ENCODE measurements around the gene SLC36A3. TPM values are rescaled to one million over a fixed set of nuclear protein-coding genes. Genes with fewer than 3 reads are reported as not detected.

SLC36A3 gene
- total RNA-seq, 1 experiment from 2014 or later, result not detected

GRCh38 chr5:151295791-151296477 is 7.6 kb downstream of the SLC36A3 start:
- no peak for ATAC-seq
- H3K9me3 Mint-ChIP-seq, result peaks cover 6% of the 10 kb centered on the region; the same call in 1 of the 2 replicates
- no peaks in the 10 kb centered on the region for H3K27me3 Mint-ChIP-seq (ENCODE audit: low read depth)
- H3K36me3 Mint-ChIP-seq, result no peaks in the 10 kb centered on the region
- TF ChIP-seq ZNF532 (CRISPR knock-in tag; IDR thresholded peaks at IDR 0.05; ENCODE audit: borderline replicate concordance) (no peak), ZNF219 (CRISPR knock-in tag; IDR thresholded peaks at IDR 0.05; ENCODE audit: borderline replicate concordance) (no peak), FOXJ3 (CRISPR knock-in tag; IDR thresholded peaks at IDR 0.05; ENCODE audit: borderline replicate concordance) (no peak), HMGXB4 (CRISPR knock-in tag; IDR thresholded peaks at IDR 0.05) (no peak), USF2 (CRISPR knock-in tag; IDR thresholded peaks at IDR 0.05) (no peak), FOXK1 (CRISPR knock-in tag; IDR thresholded peaks at IDR 0.05) (no peak), SMAD3 (CRISPR knock-in tag; IDR thresholded peaks at IDR 0.05; ENCODE audit: borderline replicate concordance) (no peak), ESRRA (CRISPR knock-in tag; IDR thresholded peaks at IDR 0.05; ENCODE audit: borderline replicate concordance) (no peak), ZNF317 (CRISPR knock-in tag; IDR thresholded peaks at IDR 0.05; ENCODE audit: borderline replicate concordance, low read depth) (no peak), GTF2I (CRISPR knock-in tag; conservative IDR thresholded peaks at IDR 0.05) (no peak), ZNF423 (CRISPR knock-in tag; IDR thresholded peaks at IDR 0.05) (no peak), NFATC4 (CRISPR knock-in tag; IDR thresholded peaks at IDR 0.05) (no peak)
- TF ChIP-seq, protein P1, sequence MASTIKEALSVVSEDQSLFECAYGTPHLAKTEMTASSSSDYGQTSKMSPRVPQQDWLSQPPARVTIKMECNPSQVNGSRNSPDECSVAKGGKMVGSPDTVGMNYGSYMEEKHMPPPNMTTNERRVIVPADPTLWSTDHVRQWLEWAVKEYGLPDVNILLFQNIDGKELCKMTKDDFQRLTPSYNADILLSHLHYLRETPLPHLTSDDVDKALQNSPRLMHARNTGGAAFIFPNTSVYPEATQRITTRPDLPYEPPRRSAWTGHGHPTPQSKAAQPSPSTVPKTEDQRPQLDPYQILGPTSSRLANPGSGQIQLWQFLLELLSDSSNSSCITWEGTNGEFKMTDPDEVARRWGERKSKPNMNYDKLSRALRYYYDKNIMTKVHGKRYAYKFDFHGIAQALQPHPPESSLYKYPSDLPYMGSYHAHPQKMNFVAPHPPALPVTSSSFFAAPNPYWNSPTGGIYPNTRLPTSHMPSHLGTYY (CRISPR knock-in tag; IDR thresholded peaks at IDR 0.05), result no peak
- DNase-seq (ENCODE audit: low spot score), result no peak
- CTCF ChIA-PET, result interaction anchor here (1.1 to 1.9 kb wide), 2 partner anchors 54 to 228 kb away, joined by 3 to 4 read pairs; no protein-coding TSS in a partner anchor
- POLR2A ChIA-PET, result no interaction called here
- H3K4me3 Mint-ChIP-seq, result no peak overlapping the region
- H3K27ac Mint-ChIP-seq, result no peak overlapping the region
- peaks cover 15% of the 10 kb centered on the region for H3K4me1 Mint-ChIP-seq

- no peak overlapping the region for H3K4me3 Mint-ChIP-seq
- DNase-seq (ENCODE audit: low spot score) (no peak), ATAC-seq (no peak)
- no peaks in the 10 kb centered on the region for H3K27me3 Mint-ChIP-seq (ENCODE audit: low read depth)
- CTCF ChIA-PET, result interaction anchor here (0.7 to 1.9 kb wide), 2 partner anchors 24 to 229 kb away, joined by 3 to 4 read pairs; no protein-coding TSS in a partner anchor
- peaks cover 15% of the 10 kb centered on the region for H3K4me1 Mint-ChIP-seq
- H3K36me3 Mint-ChIP-seq, result no peaks in the 10 kb centered on the region
- no peak overlapping the region for H3K27ac Mint-ChIP-seq
- peaks cover 6% of the 10 kb centered on the region; the same call in 1 of the 2 replicates for H3K9me3 Mint-ChIP-seq
- TF ChIP-seq FOXP1 (CRISPR knock-in tag; IDR thresholded peaks at IDR 0.05; ENCODE audit: borderline replicate concordance), result no peak
- no peak for TF ChIP-seq SOX15 (CRISPR knock-in tag; IDR thresholded peaks at IDR 0.05)
- no peak for TF ChIP-seq TEAD4 (CRISPR knock-in tag; IDR thresholded peaks at IDR 0.05)
- no peak for TF ChIP-seq CREB1 (CRISPR knock-in tag; IDR thresholded peaks at IDR 0.05)
- no peak for TF ChIP-seq ATF3 (CRISPR knock-in tag; conservative IDR thresholded peaks at IDR 0.05)
- POLR2A ChIA-PET, result no interaction called here
Measured at GRCh38 chr5:151295138-151295537, 8.4 kb downstream of the SLC36A3 start.

All from WTC11 (cell line).